ENCODE measurements around the gene LYG2. TPM values are rescaled to one million over a fixed set of nuclear protein-coding genes. Genes with fewer than 3 reads are reported as not detected.
"Not testable (repeated sequence)": the region's sequence is repeated elsewhere in the genome, so short reads cannot be mapped to it uniquely, and the experiment has no call there.

Gene LYG2
- total RNA-seq, 2 donors from 2014 or later: not detected

DNA sequence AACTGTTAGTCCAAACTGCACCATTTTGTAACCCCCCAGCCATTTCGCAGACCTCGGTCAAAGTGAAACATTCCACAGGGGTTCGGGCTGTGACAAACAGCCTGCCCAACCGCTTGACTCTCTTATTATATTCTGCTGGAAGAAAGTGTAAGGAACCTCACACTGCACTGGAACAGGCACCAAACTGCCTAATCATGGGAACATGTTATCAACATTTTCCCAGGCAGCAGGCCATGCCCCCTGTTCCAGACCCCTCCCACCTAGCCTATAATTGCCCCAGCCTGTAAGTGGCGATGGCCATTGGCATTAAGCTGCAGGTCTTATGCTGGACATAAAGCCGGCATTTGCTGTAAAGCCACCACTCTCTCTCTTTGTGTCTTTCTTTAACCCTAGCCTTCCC is 16.9 kb downstream of the LYG2 start:
- Mint-ChIP-seq H3K27ac (no peak overlapping the region), H3K36me3 (ENCODE audit: low read depth) (no peaks in the 10 kb centered on the region), H3K27me3 (ENCODE audit: insufficient read depth) (no peaks in the 10 kb centered on the region), H3K9me3 (peaks cover 6% of the 10 kb centered on the region), H3K4me3 (no peak overlapping the region), H3K4me1 (peaks cover 3% of the 10 kb centered on the region)
- TF ChIP-seq, protein P1, sequence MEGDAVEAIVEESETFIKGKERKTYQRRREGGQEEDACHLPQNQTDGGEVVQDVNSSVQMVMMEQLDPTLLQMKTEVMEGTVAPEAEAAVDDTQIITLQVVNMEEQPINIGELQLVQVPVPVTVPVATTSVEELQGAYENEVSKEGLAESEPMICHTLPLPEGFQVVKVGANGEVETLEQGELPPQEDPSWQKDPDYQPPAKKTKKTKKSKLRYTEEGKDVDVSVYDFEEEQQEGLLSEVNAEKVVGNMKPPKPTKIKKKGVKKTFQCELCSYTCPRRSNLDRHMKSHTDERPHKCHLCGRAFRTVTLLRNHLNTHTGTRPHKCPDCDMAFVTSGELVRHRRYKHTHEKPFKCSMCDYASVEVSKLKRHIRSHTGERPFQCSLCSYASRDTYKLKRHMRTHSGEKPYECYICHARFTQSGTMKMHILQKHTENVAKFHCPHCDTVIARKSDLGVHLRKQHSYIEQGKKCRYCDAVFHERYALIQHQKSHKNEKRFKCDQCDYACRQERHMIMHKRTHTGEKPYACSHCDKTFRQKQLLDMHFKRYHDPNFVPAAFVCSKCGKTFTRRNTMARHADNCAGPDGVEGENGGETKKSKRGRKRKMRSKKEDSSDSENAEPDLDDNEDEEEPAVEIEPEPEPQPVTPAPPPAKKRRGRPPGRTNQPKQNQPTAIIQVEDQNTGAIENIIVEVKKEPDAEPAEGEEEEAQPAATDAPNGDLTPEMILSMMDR (conservative IDR thresholded peaks at IDR 0.05): no peak
- no peak for DNase-seq
- no peak overlapping the region for H3K4me3 ChIP-seq (ENCODE audit: low read length)
- H3K27ac ChIP-seq (ENCODE audit: low read depth, low read length): no peak overlapping the region
- no peaks in the 10 kb centered on the region for H3K9me3 ChIP-seq (ENCODE audit: control insufficient read depth, low read length)
- whole genome bisulfite sequencing, 2 experiments (ENCODE audit: insufficient coverage in 1 of 2, insufficient read length in 1 of 2): 85 to 97% methylated on average over 4 to 6 of the region's 6 CpGs
- H3K9ac ChIP-seq (ENCODE audit: extremely low read depth, low read length, poor library complexity, severe bottlenecking): no peak overlapping the region
- H3K36me3 ChIP-seq (ENCODE audit: control insufficient read depth, insufficient read depth, low read length): no peaks in the 10 kb centered on the region
- H3K27me3 ChIP-seq (ENCODE audit: control insufficient read depth, insufficient read depth, low read length, poor library complexity, severe bottlenecking): no peaks in the 10 kb centered on the region
- no peaks in the 10 kb centered on the region for H3K4me1 ChIP-seq (ENCODE audit: control insufficient read depth, insufficient read depth, low read length)

DNA sequence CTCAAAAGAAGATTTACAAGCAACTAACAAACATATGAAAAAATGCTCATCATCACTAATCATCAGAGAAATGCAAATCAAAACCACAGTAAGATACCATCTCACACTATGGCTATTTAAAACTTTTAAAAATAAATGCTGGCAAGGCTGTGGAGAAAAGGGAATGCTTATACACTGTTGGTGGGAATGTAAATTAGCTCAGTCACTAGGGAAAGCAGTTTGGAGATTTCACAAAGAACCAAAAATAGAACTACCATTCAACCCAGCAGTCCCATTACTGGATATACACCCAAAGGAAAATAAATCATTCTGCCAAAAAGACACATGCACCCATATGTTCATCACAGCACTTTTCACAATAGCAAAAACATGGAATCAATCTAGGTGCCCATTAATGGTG is 22.3 kb downstream of the LYG2 start:
- peaks cover 43% of the 10 kb centered on the region for H3K9me3 Mint-ChIP-seq
- H3K27me3 Mint-ChIP-seq (ENCODE audit: insufficient read depth); H3K9ac ChIP-seq (ENCODE audit: extremely low read depth, low read length, poor library complexity, severe bottlenecking); H3K9me3 ChIP-seq (ENCODE audit: control insufficient read depth, low read length); H3K27ac ChIP-seq (ENCODE audit: low read depth, low read length); H3K4me1 Mint-ChIP-seq; H3K4me3 ChIP-seq (ENCODE audit: low read length); H3K36me3 ChIP-seq (ENCODE audit: control insufficient read depth, insufficient read depth, low read length); H3K27me3 ChIP-seq (ENCODE audit: control insufficient read depth, insufficient read depth, low read length, poor library complexity, severe bottlenecking); H3K27ac Mint-ChIP-seq; H3K4me1 ChIP-seq (ENCODE audit: control insufficient read depth, insufficient read depth, low read length); H3K36me3 Mint-ChIP-seq (ENCODE audit: low read depth); DNase-seq; H3K4me3 Mint-ChIP-seq: not testable (repeated sequence)

DNA sequence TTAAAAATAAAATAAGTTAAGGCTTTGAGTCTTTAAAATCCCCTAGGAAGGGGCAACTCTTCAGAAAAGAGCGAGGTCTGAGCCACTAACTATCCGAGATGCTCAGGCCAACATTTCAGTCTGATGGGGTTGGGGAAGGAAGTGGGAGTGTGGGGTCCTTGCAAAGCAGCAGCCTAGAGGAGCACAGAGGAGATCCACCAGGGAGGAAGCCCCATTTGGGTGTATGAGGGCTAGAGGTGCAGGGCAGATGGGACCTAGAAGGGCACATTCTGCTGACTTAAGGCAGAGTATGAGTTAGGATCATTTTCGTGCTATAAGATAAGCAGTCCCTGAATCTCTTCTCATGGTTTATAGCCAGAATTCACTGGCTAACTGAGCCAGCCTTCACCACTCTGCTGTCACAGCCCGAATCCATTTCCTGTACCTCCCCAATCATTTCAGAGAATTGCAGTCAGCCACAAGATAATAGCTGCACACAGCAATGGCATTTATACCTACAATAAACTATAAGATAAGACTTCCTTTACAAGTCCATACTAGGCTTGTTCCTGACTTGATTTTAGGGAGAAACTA is 37.5 kb downstream of the LYG2 start:
- DNase-seq: no peak
- WGBS, 2 experiments (ENCODE audit: insufficient coverage in 1 of 2, insufficient read length in 1 of 2): 92% methylated on average over 3 to 4 of the region's 4 CpGs
- H3K36me3 Mint-ChIP-seq (ENCODE audit: low read depth): no peaks in the 10 kb centered on the region
- H3K27ac Mint-ChIP-seq: no peak overlapping the region
- H3K27ac ChIP-seq (ENCODE audit: low read depth, low read length): no peak overlapping the region
- no peaks in the 10 kb centered on the region for H3K9me3 ChIP-seq (ENCODE audit: control insufficient read depth, low read length)
- no peaks in the 10 kb centered on the region for H3K27me3 Mint-ChIP-seq (ENCODE audit: insufficient read depth)
- TF ChIP-seq, protein P1 (conservative IDR thresholded peaks at IDR 0.05): no peak
- H3K4me3 Mint-ChIP-seq: no peak overlapping the region
- H3K27me3 ChIP-seq (ENCODE audit: control insufficient read depth, insufficient read depth, low read length, poor library complexity, severe bottlenecking): no peaks in the 10 kb centered on the region
- no peaks in the 10 kb centered on the region for H3K4me1 Mint-ChIP-seq
- no peaks in the 10 kb centered on the region for H3K4me1 ChIP-seq (ENCODE audit: control insufficient read depth, insufficient read depth, low read length)
- H3K9me3 Mint-ChIP-seq: no peaks in the 10 kb centered on the region
- no peaks in the 10 kb centered on the region for H3K36me3 ChIP-seq (ENCODE audit: control insufficient read depth, insufficient read depth, low read length)
- H3K9ac ChIP-seq (ENCODE audit: extremely low read depth, low read length, poor library complexity, severe bottlenecking): no peak overlapping the region
- no peak overlapping the region for H3K4me3 ChIP-seq (ENCODE audit: low read length)

DNA sequence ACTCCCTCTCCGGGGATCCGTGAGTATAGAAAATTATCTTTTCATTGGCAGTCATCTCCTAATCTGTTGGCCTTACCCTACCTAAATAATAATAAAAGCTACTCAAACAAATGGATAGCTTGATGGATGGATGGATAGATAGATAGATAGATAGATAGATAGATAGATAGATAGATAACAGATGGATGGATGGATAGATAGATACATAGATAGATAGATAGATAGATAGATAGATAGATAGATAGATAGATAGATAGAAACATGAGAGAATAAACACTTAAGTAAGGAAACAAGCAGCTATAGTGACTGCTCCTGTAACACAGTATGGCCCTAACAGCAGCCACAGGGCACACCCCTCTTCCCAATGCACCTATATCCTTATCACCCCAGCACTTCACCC is 39.4 kb downstream of the LYG2 start:
- no peaks in the 10 kb centered on the region for H3K27me3 Mint-ChIP-seq (ENCODE audit: insufficient read depth)
- H3K4me3 Mint-ChIP-seq: no peak overlapping the region
- TF ChIP-seq, protein P1 (conservative IDR thresholded peaks at IDR 0.05): no peak
- no peaks in the 10 kb centered on the region for H3K4me1 Mint-ChIP-seq
- WGBS, 2 experiments (ENCODE audit: insufficient coverage in 1 of 2, insufficient read length in 1 of 2): 97% methylated on average over 2 of the region's 2 CpGs; no CpG with 5 or more reads in 1 of the 2 experiments
- H3K27ac ChIP-seq (ENCODE audit: low read depth, low read length): no peak overlapping the region
- no peak for DNase-seq
- no peak overlapping the region for H3K27ac Mint-ChIP-seq
- H3K36me3 ChIP-seq (ENCODE audit: control insufficient read depth, insufficient read depth, low read length): no peaks in the 10 kb centered on the region
- H3K27me3 ChIP-seq (ENCODE audit: control insufficient read depth, insufficient read depth, low read length, poor library complexity, severe bottlenecking): no peaks in the 10 kb centered on the region
- no peaks in the 10 kb centered on the region for H3K9me3 ChIP-seq (ENCODE audit: control insufficient read depth, low read length)
- H3K9ac ChIP-seq (ENCODE audit: extremely low read depth, low read length, poor library complexity, severe bottlenecking): no peak overlapping the region
- H3K4me1 ChIP-seq (ENCODE audit: control insufficient read depth, insufficient read depth, low read length): no peaks in the 10 kb centered on the region
- H3K4me3 ChIP-seq (ENCODE audit: low read length): no peak overlapping the region
- no peaks in the 10 kb centered on the region for H3K36me3 Mint-ChIP-seq (ENCODE audit: low read depth)
- H3K9me3 Mint-ChIP-seq: no peaks in the 10 kb centered on the region

Data from endodermal cell (in vitro differentiated cells).